ENCODE results near the gene CCDC57.
"Not testable (repeated sequence)": the region's sequence is repeated elsewhere in the genome, so short reads cannot be mapped to it uniquely, and the experiment has no call there.

Gene CCDC57

DNA sequence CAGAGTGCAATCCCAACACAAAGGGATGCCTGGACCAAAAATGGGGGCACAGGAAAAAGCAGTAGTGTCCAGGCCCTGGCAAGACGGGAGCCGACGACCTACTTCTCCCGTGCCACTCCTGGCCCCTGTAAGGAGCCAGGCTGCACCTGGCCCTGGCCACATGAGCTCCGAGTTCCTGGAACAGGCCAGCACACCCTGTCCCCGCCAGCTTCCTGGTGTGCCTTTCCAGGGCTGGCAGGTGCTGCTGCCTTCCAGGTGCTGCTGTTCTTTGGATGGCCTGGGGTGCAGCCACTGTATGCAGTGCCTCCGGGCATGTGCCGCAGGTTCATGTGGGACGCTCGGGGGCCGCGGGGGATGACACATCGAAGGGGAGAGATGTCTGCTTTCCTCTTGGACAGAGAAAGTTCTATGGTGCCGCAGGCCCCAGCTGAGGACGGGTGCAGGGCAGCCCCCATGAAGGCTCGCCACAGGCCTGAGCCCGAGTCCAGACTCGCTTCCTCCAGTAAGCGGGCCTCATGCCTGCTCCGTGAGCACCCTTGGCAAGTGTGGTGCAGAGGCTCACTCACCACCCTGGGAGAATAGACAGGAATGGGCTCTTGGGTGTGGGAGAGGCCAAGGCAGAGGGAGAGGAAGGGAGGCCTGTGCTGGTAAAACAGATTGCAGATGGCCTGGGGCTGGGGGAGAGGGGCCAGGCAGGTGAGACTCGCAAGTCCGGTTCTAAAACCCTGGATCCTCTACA lies 59.9 kb downstream of the CCDC57 start:
- peak; percentile 37 for DNase-seq (ENCODE audit: low spot score)

DNA sequence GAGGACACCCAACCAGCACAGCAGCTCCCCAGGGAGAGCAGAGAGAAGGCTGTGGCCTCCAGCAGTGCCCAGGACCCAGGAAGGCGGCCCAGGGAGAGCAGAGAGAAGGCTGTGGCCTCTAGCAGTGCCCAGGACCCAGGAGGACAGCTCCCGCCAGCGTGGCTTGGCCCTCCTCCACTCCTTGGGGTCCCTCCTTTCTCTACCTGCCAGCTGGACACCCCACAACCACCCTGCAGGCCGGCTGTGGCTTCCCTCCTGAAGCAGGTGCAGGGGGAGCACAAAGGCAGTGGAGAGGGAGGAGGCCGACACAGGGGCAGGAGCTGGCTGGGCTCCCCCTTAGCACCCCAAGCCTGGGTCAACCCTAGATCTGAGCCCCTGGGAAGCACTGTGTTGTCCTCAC lies 60.5 kb downstream of the CCDC57 start:
- peak; percentile 40 for DNase-seq (ENCODE audit: low spot score)

DNA sequence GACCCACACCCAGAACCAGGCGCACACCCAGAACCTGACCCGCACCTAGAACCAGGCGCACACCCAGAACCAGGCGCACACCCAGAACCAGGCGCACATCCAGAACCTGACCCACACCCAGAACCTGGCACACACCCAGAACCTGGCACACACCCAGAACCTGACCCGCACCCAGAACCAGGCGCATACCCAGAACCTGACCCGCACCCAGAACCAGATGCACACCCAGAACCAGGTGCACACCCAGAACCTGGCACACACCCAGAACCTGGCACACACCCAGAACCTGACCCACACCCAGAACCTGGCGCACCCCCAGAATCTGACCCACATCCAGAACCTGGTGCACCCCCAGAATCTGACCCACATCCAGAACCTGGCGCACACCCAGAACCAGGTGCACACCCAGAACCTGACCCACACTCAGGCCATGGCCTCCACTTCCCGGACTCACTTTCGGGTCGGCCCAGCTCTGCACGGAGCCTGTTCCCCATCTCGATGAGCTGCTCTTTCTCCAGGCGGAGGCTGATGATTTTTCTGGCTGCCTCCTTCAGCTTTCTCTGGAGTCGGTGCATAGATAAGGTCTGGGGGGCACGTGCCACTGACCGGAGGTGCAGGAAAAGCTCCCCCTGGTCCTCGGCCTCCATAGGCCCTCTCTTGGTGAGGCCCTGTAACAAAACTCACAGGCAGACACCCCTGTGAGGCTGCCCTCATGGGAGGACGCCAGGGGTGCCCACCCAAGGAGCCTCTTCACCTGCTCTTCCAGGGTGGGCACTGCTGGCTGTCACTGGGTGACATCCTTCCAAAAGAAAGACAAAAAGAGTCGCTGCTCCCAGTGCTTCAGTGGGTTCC lies 61.3 kb downstream of the CCDC57 start:
- DNase-seq (ENCODE audit: low spot score): peak; percentile 43

DNA sequence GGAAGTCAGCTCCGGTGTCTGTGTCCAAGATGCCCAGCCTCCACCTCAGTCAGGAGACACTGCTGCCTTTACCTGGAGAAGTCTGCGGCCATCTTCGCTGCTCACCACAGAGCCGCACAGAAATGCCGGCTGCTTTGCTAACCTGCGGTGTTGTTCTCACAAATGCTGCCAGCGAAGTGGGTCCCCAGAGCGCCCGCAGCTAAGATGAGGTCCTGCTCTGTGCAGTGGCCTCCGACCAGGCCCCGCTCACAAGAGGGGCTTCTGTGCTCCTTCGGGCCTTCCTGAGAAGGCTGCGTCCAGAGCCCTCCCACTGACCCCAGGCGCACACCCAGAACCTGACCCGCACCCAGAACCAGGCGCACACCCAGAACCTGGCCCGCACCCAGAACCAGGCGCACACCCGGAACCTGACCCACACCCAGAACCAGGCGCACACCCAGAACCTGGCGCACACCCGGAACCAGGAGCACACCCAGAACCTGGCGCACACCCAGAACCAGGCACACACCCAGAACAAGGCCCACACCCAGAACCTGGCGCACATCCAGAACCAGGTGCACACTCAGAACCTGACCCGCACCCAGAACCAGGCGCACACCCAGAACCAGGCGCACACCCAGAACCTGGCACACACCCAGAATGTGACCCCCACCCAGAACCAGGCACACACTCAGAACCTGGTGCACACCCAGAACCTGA lies 63.1 kb downstream of the CCDC57 start:
- DNase-seq (ENCODE audit: low spot score): peak; percentile 60

DNA sequence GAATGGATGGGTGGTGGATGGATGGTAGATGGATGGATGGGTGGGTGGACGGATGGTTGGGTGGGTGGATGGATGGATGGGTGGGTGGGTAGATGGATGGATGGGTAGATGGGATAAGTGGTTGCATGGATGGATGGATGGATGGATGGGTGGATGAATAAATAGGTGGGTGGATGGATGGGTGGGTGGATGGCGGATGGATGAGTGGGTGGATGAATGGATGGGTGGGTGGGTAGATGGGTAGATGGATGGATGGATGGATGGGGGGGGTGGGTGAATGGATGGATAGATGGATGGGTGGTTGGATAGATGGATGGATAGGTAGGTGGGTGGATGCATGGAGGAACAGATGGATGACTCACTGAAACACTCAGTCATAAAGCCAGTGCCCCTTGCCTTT lies 63.6 kb downstream of the CCDC57 start:
- DNase-seq (ENCODE audit: low spot score): no peak

DNA sequence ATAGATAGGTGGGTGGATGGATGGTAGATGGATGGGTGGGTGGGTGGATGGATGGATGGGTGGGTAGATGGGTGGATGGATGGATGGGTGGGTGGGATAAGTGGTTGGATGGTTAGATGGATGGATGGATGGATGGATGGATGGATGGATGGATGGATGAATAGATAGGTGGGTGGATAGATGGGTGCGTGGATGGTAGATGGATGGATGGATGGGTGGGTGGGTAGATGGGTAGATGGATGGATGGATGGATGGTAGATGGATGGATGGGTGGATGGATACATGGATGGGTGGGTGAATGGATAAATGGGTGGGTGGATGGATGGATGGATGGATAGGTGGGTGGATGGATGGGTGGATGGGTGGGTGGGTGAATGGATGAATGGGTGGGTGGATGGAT lies 64.6 kb downstream of the CCDC57 start:
- no peak for DNase-seq (ENCODE audit: low spot score)

DNA sequence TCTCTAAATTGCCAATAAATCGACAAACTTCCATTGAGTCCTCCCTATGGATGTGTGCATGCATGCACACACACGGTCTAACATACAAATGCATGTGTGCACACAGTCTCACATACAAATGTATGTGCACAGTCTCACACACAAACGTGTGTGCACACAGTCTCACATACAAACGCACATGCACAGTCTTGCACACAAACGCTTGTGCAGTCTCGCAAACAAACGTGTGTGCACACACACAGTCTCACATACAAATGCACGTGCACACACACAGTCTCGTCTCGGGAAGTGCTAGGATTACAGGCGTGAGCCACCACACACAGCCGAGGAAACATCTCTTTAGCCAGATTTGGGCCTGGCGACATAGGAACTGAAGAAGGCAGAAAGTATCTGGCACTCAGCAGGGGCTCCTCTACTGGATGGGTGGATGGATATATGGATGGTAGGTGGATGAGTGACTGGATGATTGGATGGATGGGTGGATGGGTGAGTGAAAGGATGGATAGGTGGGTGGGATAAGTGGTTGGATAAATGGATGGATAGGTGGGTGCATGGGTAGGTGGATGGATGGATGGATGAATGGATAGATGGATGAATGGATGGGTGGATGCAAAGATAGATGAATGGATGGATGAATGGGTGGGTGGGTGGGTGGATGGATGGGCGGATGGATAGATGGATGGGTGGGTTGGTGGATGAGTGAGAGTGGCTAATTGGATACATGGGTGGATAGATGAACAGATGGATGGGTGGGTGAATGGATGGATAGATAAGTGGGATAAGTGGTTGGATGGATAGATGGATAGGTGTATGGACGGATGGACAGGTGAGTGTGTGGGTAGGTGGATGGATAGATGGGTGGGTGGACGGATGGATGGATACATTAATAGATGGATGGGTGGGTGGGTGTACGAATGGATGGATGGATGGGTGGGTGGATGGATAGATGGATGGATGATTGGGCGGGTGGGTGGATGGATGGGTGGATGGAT lies 65.7 kb downstream of the CCDC57 start:
- no peak for DNase-seq (ENCODE audit: low spot score)

DNA sequence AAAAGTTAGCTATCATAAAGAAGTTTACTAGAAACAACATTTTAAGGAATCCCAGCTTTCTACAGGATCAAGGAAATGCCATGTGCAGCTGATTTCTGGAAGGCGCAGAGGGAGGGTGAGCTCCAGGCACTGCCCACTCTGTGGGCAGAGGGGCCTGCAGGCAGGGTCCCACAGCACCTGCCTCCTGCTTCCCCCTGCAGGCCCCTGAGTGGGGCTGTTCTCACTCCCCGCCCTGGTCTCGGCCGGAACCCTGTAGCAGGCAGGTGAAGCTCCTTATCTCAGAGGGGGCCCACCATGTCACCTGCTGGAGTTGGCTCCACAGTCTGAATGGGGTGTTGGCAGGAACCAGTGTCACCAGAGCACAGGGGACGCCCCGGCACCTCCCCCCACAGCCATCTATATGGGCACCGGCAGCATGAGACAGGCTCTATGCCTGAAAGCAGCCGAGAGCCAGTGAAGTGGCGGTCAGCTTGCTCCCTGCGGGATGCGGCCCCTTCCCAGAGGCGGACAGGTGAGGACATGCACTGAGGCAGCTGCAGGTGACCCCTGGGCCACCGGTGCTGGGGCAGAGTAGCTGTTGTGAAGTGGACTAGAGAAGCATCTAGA lies 67.0 kb downstream of the CCDC57 start:
- no peak for DNase-seq (ENCODE audit: low spot score)

DNA sequence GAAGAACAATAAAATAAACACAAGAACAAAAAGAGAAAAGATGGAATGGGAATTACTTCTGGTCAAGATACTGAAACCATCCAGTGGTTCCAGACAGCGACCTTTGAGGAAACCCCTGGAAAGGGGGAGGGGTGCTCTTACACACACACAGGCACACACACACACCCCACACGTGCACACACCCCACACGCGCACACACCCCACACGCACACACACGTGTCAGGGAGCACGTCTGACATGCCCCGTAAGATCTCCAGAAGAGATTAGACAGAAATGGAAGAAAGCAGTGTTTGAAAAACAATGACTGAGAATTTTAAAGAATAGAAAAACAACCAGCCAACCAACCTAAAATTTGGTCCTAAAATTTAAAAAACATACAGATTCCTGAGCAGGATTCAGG lies 69.3 kb downstream of the CCDC57 start:
- no peak for DNase-seq (ENCODE audit: low spot score)

DNA sequence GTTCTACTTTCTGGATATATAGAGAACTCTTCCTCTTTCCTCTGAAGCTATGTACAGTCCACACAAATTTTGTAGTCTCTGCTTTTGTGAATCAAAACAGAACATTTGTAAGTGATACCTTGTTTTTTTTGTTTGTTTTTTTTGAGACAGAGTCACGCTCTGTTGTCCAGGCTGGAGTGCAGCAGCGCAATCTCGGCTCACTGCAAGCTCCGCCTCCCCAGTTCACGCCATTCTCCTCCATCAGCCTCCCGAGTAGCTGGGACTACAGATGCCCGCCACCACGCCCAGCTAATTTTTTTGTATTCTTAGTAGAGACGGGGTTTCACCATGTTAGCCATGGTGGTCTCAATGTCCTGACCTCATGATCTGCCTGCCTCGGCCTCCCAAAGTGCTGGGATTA lies 72.7 kb downstream of the CCDC57 start:
- not testable (repeated sequence) for DNase-seq (ENCODE audit: low spot score)

DNA sequence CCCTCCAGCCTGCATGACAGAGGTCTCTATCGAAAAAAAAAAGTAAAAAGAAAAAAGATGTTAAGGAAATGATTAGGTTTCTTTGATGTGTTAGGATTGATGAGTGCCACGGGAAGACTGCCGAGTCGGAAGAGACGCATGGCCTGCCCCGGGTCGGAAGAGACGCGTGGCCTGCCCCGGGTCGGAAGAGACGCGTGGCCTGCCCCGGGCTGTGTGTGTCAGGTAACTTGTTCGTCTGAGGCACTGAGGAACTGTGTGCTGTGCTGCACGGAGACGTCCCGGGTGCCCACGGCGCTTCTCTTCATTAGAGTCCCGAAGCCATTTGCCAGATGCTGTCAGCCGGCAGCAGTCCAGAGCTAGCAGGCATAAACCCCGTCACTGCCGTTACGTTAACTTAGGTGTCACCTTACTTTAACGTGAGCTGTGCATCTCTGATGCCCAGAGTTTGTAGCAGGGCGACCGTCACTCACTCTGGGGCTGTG lies 74.1 kb downstream of the CCDC57 start:
- no peak for DNase-seq (ENCODE audit: low spot score)

DNA sequence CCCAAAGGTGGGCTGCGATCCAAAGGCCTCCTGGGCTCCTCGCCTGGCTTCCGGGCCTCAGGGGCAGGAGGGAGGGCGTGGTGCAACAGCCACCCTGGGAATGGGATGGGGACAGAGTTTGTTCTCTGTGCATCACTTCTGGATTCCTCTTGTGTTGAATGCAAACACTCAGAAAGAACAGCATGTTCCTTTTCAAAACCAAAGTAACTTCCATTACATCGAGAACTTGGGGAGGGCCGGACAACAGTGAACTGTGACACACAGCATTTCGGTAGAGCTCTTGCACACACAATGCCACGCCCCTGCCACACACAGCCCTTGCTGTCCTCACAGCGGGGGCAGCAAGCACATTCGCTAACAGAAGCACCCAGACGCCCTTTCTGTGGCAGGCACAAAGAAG lies 78.5 kb downstream of the CCDC57 start:
- DNase-seq (ENCODE audit: low spot score): peak; percentile 43

DNA sequence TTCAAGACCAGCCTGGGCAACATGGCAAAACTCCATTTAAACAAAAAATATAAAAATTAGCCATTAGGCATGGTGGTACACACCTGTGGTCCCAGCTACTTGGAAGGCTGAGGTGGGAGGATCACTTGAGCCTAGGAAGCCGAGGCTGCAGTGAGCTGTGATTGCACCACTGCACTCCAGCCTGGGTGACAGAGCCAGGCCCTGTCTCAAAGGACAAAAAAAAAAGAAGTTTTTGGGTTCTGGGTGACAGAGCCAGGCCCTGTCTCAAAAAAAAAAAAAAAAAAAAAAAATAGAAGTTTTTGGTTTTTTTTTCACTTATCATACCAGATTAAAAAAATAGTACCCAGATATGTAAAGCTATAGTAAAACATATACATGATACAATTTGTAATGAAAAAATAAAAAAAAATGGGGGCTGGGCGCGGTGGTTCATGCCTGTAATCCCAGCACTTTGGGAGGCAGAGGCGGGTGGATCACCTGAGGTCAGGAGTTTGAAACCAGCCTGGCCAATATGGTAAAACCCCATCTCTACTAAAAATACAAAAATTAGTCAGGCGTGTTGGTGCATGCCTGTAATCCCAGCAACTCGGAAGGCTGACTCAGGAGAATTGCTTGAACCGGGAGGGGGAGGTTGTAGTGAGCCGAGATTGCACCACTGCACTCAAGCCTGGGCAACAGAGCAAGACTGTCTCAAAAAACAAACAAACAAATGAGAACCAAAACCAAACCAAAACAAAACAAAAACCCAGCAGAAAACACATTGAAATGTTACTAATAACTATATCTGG lies 79.3 kb downstream of the CCDC57 start:
- not testable (repeated sequence) for DNase-seq (ENCODE audit: low spot score)

DNA sequence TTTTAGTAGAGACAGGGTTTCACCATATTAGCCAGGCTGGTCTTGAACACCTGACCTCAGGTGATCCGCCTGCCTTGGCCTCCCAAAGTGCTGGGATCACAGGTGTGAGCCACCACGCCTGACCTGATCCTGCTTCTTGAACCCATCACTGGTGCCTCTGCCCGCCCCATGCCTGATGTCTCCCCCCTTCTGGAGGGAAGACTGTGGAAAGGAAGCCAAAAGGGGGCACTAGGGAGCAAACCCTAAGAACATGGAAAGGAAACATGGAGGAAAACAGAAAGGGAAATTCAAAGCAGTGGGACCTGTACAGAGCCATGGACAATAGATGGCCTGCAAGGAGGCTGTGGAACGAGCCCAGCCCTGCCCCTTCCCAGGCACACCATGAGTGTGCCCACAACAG lies 83.5 kb downstream of the CCDC57 start:
- DNase-seq (ENCODE audit: low spot score): peak; percentile 42

DNA sequence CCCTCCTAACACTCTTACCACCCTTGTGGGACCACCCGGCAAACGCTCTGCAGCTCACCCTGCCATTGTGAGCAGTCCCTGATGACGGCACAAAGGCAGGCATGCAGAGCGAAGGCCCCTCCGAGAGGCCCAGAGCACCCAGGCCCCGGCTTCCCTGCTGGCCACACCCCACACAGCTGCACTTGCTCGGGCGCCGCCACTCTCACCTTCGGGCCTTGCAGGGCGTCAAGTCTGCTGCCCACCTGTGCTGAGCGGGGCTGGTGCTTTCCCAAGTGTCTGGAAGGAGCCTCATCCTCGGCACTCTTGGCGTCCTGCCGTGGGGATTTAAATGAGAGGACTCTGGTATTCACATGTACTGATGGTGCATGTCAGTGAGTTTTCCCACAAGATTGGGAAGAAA lies 84.4 kb downstream of the CCDC57 start:
- peak; percentile 41 for DNase-seq (ENCODE audit: low spot score)

DNA sequence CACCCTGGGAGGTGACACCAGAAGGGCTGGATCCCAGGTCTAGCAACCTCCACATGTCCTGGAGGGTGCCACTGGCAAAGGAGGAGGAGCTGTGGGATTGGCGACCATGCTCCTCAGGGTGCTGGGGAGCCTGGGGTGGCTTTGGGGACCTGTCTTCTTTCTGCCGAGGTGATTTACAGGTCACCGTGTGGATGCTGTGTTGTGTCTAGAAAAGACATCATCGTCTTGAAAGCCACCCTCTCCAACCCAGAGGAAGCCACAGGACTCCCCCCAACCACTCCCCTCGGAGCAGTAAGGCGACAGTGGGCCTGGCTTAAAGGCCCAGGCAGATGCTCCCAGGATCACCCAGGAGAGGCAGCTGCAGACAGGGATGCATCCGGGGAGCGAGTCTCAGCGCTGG lies 84.9 kb downstream of the CCDC57 start:
- peak; percentile 34 for DNase-seq (ENCODE audit: low spot score)

DNA sequence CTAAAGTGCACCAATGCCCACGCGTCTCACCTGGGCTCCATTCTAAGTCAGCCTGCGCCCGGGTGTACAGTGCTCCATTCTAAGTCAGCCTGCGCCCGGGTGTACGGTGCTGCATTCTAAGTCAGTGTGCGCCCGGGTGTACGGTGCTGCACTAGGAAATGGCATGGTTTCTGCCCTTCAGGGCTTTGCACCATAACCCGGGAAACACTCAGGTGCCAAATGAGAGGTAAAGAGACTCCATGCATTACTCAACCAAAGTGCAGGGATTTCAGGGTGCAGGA lies 85.4 kb downstream of the CCDC57 start:
- DNase-seq (ENCODE audit: low spot score): no peak

DNA sequence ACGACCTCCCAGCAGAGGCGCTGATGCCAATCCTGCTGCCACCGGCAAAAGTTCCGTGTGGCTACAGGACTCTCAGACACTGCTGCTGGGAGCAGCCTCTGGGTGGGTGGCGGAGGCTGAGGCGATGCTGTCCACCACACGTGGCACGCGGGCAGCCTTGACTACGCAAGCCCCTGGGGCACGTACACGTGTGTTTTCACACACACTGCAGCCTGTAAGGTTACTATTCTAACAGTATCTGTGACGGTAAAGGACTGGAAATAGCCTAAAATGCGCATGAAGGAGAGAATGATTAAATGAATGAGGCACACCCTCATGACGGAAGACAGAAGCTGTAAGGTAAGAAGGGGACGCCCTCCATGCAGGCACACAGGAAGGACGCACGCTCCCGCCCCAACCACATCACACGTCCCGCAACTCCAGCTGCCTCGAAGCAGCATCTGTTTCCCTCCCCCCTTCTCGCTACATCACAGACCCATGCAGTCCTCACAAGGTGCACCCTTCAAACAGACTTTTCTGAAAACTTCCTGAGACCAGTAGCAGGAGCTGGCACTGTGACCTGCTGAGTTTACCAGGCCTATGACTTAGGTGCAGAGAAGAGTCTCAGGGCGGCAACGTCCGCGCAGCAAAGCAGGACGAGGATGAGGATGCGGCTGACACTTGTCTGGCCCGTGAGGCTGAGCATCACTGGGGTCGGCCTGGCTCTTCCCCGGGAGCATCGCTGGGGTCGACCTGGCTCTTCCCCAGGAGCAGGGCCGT lies 85.9 kb downstream of the CCDC57 start:
- DNase-seq (ENCODE audit: low spot score): peak; percentile 38

DNA sequence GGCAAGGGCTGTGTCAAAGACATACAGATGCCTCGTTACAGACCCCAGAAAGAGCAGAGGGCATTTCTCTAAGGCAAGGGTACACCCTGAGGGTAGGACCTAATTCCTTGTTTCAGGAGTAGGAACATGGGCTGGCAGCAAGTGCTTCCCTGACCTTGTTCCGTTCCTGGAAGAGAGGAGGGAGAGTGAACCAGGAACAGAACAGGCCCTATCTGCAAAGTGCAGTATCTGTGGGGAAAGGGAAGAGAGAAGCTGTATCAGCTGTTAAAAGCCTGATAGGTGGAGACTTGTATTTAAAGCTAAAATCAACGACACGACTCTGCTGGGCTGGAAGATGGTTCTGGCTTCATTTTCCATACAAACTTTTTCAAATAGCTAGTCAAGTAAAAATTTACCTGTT lies 88.5 kb downstream of the CCDC57 start:
- no peak for DNase-seq (ENCODE audit: low spot score)

All from D341Med (cell line).